ENCODE measurements around the gene FAM181B.
"Not testable (repeated sequence)": the region's sequence is repeated elsewhere in the genome, so short reads cannot be mapped to it uniquely, and the experiment has no call there.

The FAM181B gene

DNA sequence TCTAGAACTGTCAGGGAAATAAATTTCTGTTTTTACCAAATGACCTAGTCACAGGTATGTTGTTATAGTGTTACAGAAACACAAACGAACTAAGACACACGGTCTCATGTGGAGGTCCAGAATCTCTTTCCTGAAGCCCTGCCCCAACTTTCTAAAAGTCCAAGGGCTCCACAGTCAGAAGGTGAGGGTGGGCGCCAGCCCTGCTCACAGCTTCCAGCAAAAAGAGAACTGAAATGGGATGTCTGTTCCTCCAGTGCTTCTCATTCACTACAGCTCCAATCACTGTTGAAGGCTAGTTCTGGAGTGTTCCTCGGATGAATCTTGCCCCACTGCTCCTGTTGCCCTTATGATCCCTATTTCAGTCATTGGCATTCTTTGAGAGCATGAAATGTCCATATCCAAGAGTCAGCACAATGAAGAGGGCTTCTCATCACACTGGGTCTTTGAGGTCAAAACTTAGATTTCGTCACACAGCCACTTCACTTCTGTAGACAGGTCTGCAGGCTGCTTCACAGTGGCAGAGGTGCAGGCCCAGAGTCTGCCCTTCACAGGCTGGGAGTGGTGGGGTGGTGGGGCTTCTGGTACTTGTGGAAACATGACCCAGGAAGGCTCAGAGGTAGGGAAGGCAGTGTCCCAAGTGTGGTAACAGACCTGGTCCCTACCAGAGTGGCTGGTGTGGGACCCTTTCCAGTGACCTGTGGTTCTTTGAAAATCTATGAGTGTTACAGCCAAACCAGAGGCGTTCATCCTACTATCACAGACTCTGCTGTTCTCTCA lies 34.9 kb downstream of the FAM181B start:
- no peak overlapping the region for H3K4me3 ChIP-seq (ENCODE audit: low read depth, low read length)
- no peak for DNase-seq (ENCODE audit: low read depth)

DNA sequence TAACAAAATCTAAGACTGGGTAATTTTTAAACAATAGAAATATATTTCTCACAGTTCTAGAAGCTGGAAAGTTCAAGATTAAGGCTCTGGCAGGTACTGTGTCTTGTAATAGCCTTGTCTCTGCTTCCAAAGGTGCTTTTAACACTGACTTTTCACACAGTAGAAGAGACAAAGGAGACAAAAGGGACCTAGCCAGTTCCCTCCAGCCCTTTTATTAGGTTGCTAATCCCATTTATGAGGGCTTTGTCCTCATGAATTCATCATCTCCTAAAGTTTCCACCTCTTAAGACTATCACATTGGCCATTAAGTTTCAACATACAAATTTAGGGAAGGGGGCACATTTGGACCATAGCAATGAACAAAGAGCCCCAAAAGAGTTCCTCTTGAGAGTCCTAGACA lies 40.7 kb downstream of the FAM181B start:
- DNase-seq (ENCODE audit: low read depth), result no peak
- no peak overlapping the region for H3K4me3 ChIP-seq (ENCODE audit: low read depth, low read length)

DNA sequence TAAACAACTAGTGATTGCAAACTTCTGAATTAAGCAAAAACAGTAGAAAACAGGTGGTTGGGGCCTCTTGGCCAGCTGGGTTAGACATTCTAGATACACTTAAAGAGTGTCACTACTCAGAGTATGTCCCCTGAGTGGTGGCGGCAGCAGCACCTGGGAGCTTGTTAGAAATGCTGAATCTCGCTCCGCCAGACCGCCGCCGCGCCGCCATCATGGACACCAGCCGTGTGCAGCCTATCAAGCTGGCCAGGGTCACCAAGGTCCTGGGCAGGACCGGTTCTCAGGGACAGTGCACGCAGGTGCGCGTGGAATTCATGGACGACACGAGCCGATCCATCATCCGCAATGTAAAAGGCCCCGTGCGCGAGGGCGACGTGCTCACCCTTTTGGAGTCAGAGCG lies 44.3 kb downstream of the FAM181B start:
- H3K4me3 ChIP-seq (ENCODE audit: low read depth, low read length), result peak overlapping the region; percentile 23
- DNase-seq (ENCODE audit: low read depth), result not testable (repeated sequence)

DNA sequence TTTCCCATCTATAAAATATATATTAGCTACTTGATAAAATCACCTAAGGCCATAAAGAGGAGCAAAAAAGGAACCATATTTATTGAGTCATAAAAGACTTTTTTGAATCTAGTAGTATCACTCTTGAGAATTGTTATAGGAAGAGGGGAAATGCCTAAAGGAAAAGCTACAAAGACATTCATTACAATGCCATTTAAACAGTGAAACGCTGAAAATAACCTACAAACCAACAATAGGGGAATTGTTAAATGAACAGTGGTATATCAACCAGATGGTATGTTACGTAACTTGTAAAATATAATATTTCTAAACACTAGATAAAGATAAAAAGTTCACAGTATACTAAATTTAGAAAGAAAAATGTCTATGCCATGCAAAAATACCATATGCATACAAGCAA lies 47.5 kb downstream of the FAM181B start:
- no peak overlapping the region for H3K4me3 ChIP-seq (ENCODE audit: low read depth, low read length)
- DNase-seq (ENCODE audit: low read depth), result no peak

DNA sequence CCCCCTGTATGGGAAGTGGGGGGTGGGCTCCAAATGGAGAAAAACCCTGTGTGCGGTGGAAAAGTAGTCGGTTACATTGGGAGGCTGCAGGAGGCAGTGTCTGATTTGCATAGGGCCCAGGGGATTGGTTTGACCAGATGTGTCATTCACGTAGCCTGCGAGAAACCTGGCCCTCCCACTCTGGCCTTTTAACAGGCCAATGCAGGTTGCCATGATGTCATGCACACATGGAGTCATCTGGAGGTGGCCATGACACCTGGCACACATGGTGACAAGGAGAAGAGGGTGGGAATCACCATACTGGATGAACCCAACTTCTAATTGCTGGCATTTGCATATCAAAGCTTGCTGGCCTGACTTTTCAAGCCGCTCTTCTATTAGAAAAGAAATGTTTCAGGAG lies 50.6 kb downstream of the FAM181B start:
- H3K4me3 ChIP-seq (ENCODE audit: low read depth, low read length), result no peak overlapping the region
- no peak for DNase-seq (ENCODE audit: low read depth)

DNA sequence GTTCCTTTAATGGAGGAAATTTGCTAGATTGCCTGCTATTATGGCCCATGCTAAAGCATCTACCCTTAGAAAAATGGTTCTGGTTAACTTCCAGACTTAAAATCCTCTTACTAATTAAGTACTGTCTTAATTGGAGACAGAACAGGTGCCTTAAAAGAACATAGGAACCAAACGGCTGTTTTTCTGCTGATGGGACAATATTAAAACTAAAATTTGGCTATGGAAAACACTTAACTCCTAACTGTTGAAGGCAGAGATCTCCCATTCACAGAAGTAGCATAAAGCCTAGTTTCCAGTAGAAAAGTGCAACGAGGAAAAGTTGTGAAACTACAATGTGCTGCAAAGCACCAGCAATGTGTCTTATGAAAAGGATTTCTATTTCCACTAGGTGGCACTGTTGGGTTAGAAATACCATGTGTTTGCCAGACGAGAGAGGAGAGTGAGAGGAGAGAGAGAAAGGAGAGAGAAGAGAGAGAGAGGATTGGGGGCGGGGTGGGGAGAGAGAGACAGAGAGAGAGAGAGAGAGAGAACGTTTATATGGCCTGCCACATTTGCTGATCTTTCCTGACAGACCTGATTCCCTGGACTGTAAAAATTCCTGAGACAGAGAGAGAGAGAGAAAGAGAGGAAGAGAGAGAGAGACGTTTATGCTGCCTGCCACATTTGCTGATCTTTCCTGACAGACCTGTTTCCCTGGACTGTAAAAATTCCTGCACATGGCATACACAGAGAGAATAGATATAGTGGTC lies 51.5 kb downstream of the FAM181B start:
- DNase-seq (ENCODE audit: low read depth), result peak; percentile 26
- H3K4me3 ChIP-seq (ENCODE audit: low read depth, low read length), result no peak overlapping the region

DNA sequence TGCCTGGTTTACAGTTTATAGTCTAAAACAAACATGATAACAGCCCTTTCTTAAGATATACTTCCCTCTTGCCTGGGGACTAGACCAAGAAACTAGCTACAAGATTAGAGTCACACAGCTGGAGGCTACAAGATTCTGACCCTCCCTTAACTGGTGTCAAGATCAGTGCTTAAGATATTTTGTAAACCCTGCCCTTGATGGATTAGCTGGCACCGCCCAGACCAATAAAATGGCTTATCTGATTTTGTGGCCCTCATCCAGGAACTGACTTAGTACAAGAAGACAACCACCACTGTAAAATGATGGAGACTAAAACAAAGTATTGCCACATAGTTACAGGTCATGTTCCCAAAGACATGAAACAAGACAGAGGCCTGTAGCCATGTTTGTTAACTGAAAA lies 53.4 kb downstream of the FAM181B start:
- DNase-seq (ENCODE audit: low read depth), result no peak
- H3K4me3 ChIP-seq (ENCODE audit: low read depth, low read length), result no peak overlapping the region

Measured in skeletal muscle cell (primary cell).